Activated T-helper 1 cell treated with anti-CD3 and anti-CD28 coated beads, Interleukin-2, amount 50 U/mL, for 16 hours (primary cell): ENCODE results near the gene CSRP1.
A peak's percentile ranks its signal among the peaks of the same experiment; 100 is the strongest.

ENCODE experiments used
- DNase-seq, 2 donors: peaks; one replicate each; pipeline ENCODE4 v3.0.0-alpha.2; 2020; ENCODE audit warnings: low read depth in 1 of 2, low spot score in 1 of 2

The CSRP1 gene

DNA sequence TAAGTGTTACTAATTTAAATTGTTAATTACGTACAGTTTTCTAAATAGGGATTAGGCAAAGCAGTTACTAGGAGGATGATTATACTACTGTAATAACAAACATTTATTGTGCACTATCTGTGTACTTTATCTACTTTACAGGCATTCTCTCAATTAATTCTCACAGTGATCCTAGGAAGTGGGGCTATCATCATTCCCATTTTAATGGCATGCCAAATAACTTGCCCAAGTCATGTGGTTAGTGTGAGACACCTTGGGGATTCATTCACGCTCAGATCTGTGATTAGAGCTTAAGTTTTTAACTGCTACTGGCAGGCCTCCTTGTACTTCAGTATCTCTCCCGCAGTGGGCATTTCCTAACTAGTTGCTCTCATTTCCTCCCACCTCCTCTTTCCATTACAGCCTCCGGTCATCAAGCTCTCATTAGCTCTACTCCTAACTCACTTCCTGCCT lies 49.4 kb downstream of the CSRP1 start:
- DNase-seq, result no peak

- no peak for DNase-seq
Measured at GRCh38 chr1:201456499-201457309, 50.2 kb downstream of the CSRP1 start.

DNA sequence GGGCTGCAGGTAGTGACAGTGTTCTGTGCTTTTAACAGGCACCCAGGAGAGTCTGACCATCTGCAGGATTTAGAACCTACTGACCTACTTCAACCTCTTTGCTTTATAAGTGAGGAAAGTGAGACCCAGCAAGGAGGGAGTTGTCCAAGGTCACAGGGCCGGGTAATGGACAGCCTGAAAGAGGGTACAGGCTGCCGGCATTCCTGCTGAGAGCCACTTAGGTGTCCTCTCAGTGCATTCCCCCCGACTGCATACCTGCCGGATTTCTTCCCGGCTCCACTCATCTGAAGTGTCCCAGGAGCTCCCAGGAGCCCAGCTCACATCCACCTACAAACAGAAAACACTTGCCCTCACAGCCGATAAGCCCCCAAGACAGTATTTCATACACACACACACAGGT lies 51.8 kb downstream of the CSRP1 start:
- DNase-seq, result no peak

DNA sequence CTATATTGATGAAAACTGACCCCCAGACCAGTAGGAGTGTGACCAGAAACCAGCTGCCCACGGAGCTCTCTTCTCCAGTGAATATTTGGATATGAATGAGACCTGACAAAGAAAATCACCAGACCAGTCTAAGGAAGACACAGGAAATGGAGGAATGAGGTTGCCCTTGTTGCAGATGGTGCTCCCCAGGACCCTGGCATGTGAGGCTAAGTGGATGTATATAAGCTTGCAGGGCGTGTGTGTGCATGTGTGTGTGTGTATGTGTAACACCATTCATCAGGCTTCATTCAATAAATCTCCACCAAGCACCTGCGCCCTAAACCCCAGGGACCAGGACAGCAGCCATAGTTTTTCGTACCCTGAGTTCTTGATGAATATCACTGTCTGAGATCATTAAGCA lies 52.3 kb downstream of the CSRP1 start:
- no peak for DNase-seq

- no peak for DNase-seq
Measured at GRCh38 chr1:201452866-201453265, 54.1 kb downstream of the CSRP1 start.

DNA sequence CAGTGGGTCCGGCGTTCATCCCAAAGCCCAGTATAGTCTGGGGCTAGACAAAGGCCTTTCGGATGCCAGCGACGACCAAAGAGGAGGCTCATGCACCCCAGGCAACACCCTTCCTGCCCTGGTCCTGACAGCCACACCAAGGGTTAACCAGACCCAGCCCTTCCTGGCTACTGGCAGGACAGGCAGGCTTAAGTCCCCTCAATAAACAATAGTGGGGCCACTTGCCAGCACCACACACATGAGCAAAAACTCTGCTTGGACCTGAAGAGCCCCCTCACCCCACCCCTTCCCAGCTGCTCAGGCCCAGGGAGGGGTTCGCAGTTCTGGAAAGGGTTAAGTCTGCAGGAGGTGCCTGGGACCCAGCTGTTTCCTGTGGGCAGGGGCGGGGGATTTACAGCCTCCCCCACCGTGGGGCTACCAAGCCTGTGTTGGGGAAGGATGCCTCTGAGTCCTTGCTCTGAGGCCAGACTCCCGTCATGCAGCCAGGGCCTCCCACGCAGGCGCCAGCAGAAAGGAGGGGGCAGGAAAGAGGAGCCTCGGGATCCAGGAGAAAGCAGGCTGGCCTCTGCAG lies 56.1 kb downstream of the CSRP1 start:
- no peak for DNase-seq

- DNase-seq, result no peak
Measured at GRCh38 chr1:201448990-201449389, 57.9 kb downstream of the CSRP1 start.

DNA sequence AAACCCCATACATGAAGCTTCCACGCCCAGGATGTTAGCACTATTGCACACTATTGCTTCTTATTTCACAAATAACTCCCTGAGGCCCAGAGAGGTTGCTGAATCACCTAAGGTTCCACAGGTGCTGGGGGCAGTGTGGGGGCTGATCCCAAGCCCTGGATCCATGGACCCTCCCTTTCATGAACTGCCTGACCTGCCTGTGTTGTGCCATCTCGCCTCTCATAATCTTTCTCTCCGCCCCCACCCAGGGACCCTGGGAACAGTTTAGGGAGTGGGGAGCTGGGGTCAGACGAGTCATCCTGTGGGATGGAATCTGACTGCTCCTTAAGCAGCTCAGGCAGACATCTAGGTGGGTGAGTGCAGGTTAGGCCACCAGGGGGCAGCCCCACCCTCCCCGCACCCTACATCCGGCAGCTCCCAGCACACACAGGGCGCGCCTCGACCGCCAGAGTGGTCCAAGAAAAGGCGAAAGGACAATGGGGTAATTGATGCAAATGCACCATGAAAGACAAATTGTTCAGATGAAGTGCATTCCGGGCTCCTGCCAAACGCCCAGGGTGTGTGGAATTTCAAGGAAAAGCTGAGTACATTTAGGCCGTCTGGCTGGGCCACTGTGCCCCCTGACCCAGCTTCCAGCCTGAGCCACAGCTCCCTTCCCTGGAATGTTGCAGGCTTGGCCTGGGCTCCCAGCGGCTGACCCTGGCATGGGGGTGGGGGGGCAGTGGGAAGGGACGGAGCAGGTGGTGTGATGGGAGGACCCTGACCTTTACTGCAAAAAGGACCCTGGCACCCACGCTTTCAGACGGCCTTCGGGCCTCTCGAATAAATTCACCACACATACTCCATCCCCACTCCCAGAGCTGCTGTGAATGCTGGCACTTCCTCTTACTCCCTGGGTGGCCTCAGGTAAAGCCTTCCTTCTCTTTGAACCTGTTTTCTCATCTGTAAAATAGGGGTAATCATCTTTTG lies 58.7 kb downstream of the CSRP1 start:
- peak; percentile 34 to 37 for DNase-seq

- no peak for DNase-seq
Measured at GRCh38 chr1:201445310-201445709, 61.6 kb downstream of the CSRP1 start.

GRCh38 chr1:201444792-201445191 lies 62.1 kb downstream of the CSRP1 start:
- no peak for DNase-seq

DNA sequence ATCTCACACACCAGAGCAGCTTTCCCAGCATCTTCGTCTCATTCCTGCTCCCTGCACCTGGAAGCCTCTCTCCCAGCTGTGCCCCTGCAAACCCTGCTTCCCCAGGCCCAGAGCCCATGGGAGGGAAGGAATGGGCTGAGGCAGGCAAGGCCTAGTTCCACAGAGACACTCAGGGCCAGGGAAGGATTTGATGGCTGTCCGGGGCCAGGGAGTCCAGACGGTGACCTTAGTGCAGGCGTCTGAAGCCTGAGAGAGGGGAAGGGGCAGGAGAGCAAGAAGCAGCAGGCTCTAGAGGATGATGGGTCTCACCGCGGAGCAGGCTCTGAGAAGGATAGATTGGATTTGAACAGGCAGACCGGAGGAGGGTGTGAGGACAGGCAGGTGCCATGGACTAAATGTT lies 63.2 kb downstream of the CSRP1 start:
- no peak for DNase-seq

- no peak for DNase-seq
Measured at GRCh38 chr1:201436969-201437368, 70.0 kb downstream of the CSRP1 start.

DNA sequence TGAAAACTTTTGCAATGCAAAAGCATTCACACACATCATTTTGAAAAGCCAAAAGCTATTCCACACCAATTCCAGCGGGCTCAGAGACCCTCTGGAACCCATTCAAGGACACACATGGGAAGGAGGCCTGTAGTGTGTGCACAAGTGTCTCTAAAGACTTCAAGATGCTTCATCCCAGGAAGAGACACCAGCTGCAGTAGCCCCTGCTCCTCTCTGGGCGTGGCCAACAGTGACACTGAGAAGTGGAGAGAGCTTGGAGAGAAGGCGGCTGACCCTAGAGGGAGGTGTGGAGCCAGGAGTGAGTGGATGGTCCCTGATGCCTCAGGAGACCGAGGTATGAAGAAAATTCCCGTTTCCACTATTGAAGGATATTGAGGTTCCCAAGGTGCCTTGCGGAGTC lies 70.5 kb downstream of the CSRP1 start:
- no peak for DNase-seq

DNA sequence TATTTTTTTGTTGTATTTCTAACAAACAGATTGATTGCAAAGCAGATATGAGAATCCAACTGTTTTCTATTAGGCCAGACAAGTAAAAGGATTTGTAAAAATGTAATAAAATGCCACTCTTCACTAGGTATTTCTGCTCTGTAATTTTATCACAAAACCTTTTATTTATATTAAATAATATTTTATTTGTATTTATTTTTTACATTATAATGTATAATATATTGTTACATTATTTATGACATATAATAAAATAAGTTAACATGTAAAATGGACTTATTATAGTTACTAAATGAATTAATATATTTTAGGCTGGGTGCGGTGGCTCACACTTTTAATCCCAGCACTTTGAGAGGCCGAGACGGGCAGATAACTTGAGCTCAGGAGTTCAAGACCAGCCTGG lies 72.7 kb downstream of the CSRP1 start:
- DNase-seq, result no peak

DNA sequence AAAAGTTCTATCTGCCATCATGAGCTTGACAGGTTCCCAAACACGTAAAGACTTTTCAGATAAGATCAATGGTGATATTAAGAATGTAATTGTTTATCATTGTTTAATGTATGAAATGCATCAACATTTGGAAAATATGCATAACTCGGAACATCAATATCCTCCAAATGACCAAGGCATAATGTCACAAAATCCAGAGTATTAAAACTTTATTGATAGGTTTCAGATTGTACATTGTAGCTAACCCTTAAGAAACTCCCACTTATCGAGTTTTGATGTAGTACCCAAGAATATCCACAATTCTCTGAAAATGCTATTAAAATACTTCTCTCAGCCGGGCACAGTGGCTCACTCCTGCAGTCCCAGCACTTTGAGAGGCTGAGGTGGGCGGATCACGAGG lies 73.3 kb downstream of the CSRP1 start:
- no peak for DNase-seq
